ENCODE data around the gene CCL1. TPM values are rescaled to one million over a fixed set of nuclear protein-coding genes. Genes with fewer than 3 reads are reported as not detected.

Gene CCL1
- total RNA-seq, 1 donor from 2014 or later, result not detected

DNA sequence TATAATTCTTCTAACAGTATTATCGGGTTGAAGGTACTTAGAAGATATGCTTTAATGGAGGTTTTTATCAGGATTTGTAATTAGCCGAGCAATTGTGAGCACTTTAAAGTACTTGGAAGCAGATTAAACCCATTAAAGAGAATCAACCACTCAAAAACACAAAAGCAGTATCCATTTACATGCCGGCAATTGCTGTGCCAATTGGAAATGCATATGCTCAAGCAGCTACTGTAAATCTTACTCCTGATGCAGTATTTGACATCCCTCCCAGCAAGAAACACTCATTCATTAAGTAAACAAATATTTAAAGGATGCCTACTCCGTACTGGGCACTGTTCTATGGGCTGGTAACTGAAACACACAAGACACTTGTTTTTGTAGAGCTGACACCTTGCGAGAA is 11.4 kb upstream of the CCL1 start:
- TF ChIP-seq CTCF (IDR thresholded peaks at IDR 0.05; ENCODE audit: insufficient read depth, low read length, poor library complexity, severe bottlenecking), result no peak
- no peak for DNase-seq (ENCODE audit: low read depth)
- Histone ChIP-seq H3K4me3 (ENCODE audit: low read depth, low read length) (no peak overlapping the region), H3K36me3 (ENCODE audit: control insufficient read depth, insufficient read depth, low read length) (no peaks in the 10 kb centered on the region), H3K27me3 (ENCODE audit: control insufficient read depth, insufficient read depth, low read length) (no peaks in the 10 kb centered on the region)

DNA sequence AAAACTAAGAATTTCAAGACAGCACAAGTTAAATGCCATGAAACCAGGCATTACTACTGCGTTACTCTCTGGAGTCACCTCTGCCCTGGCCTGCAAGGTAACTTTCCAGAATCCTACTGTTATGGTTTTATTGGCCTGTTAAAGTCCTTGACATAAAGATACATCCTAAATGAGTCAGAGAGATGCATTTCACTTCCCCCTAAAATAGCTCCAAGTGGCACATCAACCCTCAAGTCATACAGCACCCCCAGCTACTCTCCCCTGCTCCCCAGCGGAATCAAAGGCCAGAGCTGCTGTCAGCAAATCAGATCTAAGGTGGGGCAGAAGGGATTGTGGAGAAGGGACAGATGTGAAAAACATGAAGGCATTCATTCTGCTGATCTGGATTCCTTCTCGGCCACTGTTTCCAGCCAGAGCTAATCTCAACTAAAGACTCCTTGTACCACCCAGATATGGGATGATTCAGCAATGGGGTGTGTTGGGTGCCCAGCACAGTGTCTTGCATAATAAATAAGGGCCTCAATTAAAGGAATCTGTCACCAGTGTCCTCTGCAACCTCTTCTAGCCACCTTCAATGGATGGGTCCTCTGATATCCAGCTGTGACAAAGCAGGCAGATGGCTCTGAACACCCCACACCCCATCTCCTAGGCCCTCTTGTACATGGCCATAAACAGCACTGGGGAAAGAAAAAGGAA is 8.5 kb upstream of the CCL1 start:
- peaks cover 2% of the 10 kb centered on the region for H3K27me3 ChIP-seq (ENCODE audit: control insufficient read depth, insufficient read depth, low read length)
- TF ChIP-seq CTCF (IDR thresholded peaks at IDR 0.05; ENCODE audit: insufficient read depth, low read length, poor library complexity, severe bottlenecking), result no peak
- no peaks in the 10 kb centered on the region for H3K36me3 ChIP-seq (ENCODE audit: control insufficient read depth, insufficient read depth, low read length)
- H3K4me3 ChIP-seq (ENCODE audit: low read depth, low read length), result no peak overlapping the region
- no peak for DNase-seq (ENCODE audit: low read depth)

GRCh38 chr17:34370997-34371395 is 8.0 kb upstream of the CCL1 start:
- no peak for DNase-seq (ENCODE audit: low read depth)
- no peak for TF ChIP-seq CTCF (IDR thresholded peaks at IDR 0.05; ENCODE audit: insufficient read depth, low read length, poor library complexity, severe bottlenecking)

GRCh38 chr17:34370376-34370996 is 7.5 kb upstream of the CCL1 start:
- H3K36me3 ChIP-seq (ENCODE audit: control insufficient read depth, insufficient read depth, low read length), result no peaks in the 10 kb centered on the region
- H3K4me3 ChIP-seq (ENCODE audit: low read depth, low read length), result no peak overlapping the region
- H3K27me3 ChIP-seq (ENCODE audit: control insufficient read depth, insufficient read depth, low read length), result peaks cover 2% of the 10 kb centered on the region
- DNase-seq (ENCODE audit: low read depth), result no peak
- no peak for TF ChIP-seq CTCF (IDR thresholded peaks at IDR 0.05; ENCODE audit: insufficient read depth, low read length, poor library complexity, severe bottlenecking)

More at GRCh38 chr17:34370997-34371395, 8.0 kb upstream of the CCL1 start:
- Histone ChIP-seq H3K4me3 (ENCODE audit: low read depth, low read length) (no peak overlapping the region), H3K36me3 (ENCODE audit: control insufficient read depth, insufficient read depth, low read length) (no peaks in the 10 kb centered on the region), H3K27me3 (ENCODE audit: control insufficient read depth, insufficient read depth, low read length) (peaks cover 2% of the 10 kb centered on the region)

DNA sequence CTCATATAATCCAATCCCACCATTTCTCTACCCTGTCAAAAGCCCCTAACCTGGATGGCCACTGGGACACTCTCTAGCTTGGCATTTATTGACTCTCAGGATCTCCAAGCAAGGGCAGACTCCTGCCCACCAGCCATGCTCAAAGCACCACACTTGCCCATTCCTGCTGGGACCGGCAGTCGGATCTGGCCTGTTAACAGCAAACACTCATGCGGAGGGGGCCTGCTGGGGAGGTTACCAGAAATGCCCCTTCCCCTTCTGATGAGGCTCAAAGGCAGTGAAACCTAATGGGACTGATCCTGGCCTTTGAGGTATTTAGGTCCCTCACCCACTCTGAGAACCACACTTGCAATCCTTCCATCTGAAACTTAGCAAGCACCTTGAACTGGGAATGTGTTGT is 6.5 kb upstream of the CCL1 start:
- no peak for DNase-seq (ENCODE audit: low read depth)
- TF ChIP-seq CTCF (IDR thresholded peaks at IDR 0.05; ENCODE audit: insufficient read depth, low read length, poor library complexity, severe bottlenecking), result no peak

More for the DNA sequence above, 6.5 kb upstream of the CCL1 start:
- H3K4me3 ChIP-seq (ENCODE audit: low read depth, low read length), result no peak overlapping the region
- peaks cover 2% of the 10 kb centered on the region for H3K27me3 ChIP-seq (ENCODE audit: control insufficient read depth, insufficient read depth, low read length)
- H3K36me3 ChIP-seq (ENCODE audit: control insufficient read depth, insufficient read depth, low read length), result no peaks in the 10 kb centered on the region

All from kidney epithelial cell (primary cell).